SK-N-SH (cell line): ENCODE data around the gene RPAIN.

Experiments
- CTCF ChIP-seq: fragments of 200-600 bp; sonication (generic); IDR thresholded peaks from 2 replicates; pipeline ENCODE4 v1.6.1; 2017; ENCODE audit warnings: antibody characterized with exemption, mild to moderate bottlenecking, moderate library complexity
- EZH2phosphoT487 ChIP-seq: fragments of 200-600 bp; sonication (generic); IDR thresholded peaks from 2 replicates; pipeline ENCODE4 v1.6.1; 2017; ENCODE audit warnings: low read depth, mixed run types, mild to moderate bottlenecking, antibody characterized with exemption, moderate library complexity, borderline replicate concordance
- POLR2AphosphoS5 ChIP-seq: IDR thresholded peaks from 2 replicates; pipeline ENCODE4 v1.6.1; 2012; ENCODE audit warnings: low read depth, low read length
- SIN3A ChIP-seq: IDR thresholded peaks from 2 replicates; pipeline ENCODE4 v1.6.1; 2012; ENCODE audit warnings: low read depth, mild to moderate bottlenecking, low read length, moderate library complexity, borderline replicate concordance
- SMC3 ChIP-seq: IDR thresholded peaks from 2 replicates; pipeline ENCODE4 v1.6.1; 2012; ENCODE audit warnings: low read depth, low read length, improper control_type of control experiment

- TF ChIP-seq SMC3 (no peak), EZH2phosphoT487 (no peak), CTCF (no peak), POLR2AphosphoS5 (no peak), SIN3A (no peak)
Observed at GRCh38 chr17:5468075-5468473, 48.1 kb downstream of the RPAIN start.
